DND-41 (cell line): ENCODE data around the gene RNF212.

ENCODE experiments used
- CTCF ChIP-seq: IDR thresholded peaks from 2 replicates; pipeline ENCODE4 v1.5.1; 2012; ENCODE audit warnings: borderline replicate concordance, low read length, moderate library complexity, mild to moderate bottlenecking; ENCODE audit not compliant: poor library complexity, severe bottlenecking; ENCODE audit errors: extremely low read depth
- EZH2 ChIP-seq: IDR thresholded peaks from 3 replicates; pipeline ENCODE4 v1.6.1; 2012; ENCODE audit warnings: borderline replicate concordance, low read depth, mild to moderate bottlenecking, moderate library complexity, low read length, inconsistent platforms; ENCODE audit not compliant: severe bottlenecking

GRCh38 chr4:1027219-1027914, 86.0 kb downstream of the RNF212 start:
- TF ChIP-seq EZH2 (no peak), CTCF (no peak)
